Measurements from ENCODE around the gene CPB1. TPM values are rescaled to one million over a fixed set of nuclear protein-coding genes. Genes with fewer than 3 reads are reported as not detected.
"Not testable (repeated sequence)": the region's sequence is repeated elsewhere in the genome, so short reads cannot be mapped to it uniquely, and the experiment has no call there.

Gene CPB1
- total RNA-seq: not detected
- 0 reads per million in 2 donors for total RNA-seq

- no peaks in the 10 kb centered on the region for H3K9me3 ChIP-seq (ENCODE audit: control insufficient read depth, low read length, poor library complexity, severe bottlenecking)
- ATAC-seq: no peak
- Mint-ChIP-seq H3K4me3 (no peak within 1 kb of the TSS), H3K27ac (no peak within 1 kb of the TSS), H3K4me1 (no peaks in the 10 kb centered on the region), H3K36me3 (ENCODE audit: low read depth) (no peaks in the 10 kb centered on the region), H3K27me3 (peaks cover 10% of the 10 kb centered on the region)
- no peak for DNase-seq
Measured at GRCh38 chr3:148827585-148827984, at the start of gene CPB1. Gene CPB1 (plus strand): TSS chr3:148827811. CDS start chr3:148827824, 13 bp downstream.

- Mint-ChIP-seq H3K36me3 (ENCODE audit: low read depth) (no peaks in the 10 kb centered on the region), H3K27ac (no peak overlapping the region)
- no peak for ATAC-seq
Measured at GRCh38 chr3:148778926-148779325, 48.7 kb upstream of the CPB1 start.

GRCh38 chr3:148785026-148785425 lies 42.6 kb upstream of the CPB1 start:
- H3K9me3 ChIP-seq (ENCODE audit: control insufficient read depth, low read length, poor library complexity, severe bottlenecking); H3K4me3 Mint-ChIP-seq; H3K27ac Mint-ChIP-seq; DNase-seq; H3K4me1 Mint-ChIP-seq; H3K27me3 Mint-ChIP-seq; ATAC-seq; H3K36me3 Mint-ChIP-seq (ENCODE audit: low read depth): not testable (repeated sequence)

More at GRCh38 chr3:148778926-148779325, 48.7 kb upstream of the CPB1 start:
- Mint-ChIP-seq H3K4me3 (no peak overlapping the region), H3K4me1 (no peaks in the 10 kb centered on the region), H3K27me3 (no peaks in the 10 kb centered on the region)
- no peak for DNase-seq
- H3K9me3 ChIP-seq (ENCODE audit: control insufficient read depth, low read length, poor library complexity, severe bottlenecking): no peaks in the 10 kb centered on the region

GRCh38 chr3:148786159-148786558 lies 41.5 kb upstream of the CPB1 start:
- not testable (repeated sequence) for H3K4me3 Mint-ChIP-seq; ATAC-seq; H3K27me3 Mint-ChIP-seq; H3K27ac Mint-ChIP-seq; H3K4me1 Mint-ChIP-seq; H3K36me3 Mint-ChIP-seq (ENCODE audit: low read depth); H3K9me3 ChIP-seq (ENCODE audit: control insufficient read depth, low read length, poor library complexity, severe bottlenecking); DNase-seq

- H3K4me3 Mint-ChIP-seq: no peak overlapping the region
- no peak overlapping the region for H3K27ac Mint-ChIP-seq
Measured at GRCh38 chr3:148789146-148789545, 38.5 kb upstream of the CPB1 start.

GRCh38 chr3:148789906-148790305 lies 37.7 kb upstream of the CPB1 start:
- no peak overlapping the region for H3K4me3 Mint-ChIP-seq
- H3K4me1 Mint-ChIP-seq: no peaks in the 10 kb centered on the region
- DNase-seq (no peak), ATAC-seq (no peak)
- H3K27me3 Mint-ChIP-seq: no peaks in the 10 kb centered on the region
- no peaks in the 10 kb centered on the region for H3K36me3 Mint-ChIP-seq (ENCODE audit: low read depth)
- H3K27ac Mint-ChIP-seq: no peak overlapping the region
- no peaks in the 10 kb centered on the region for H3K9me3 ChIP-seq (ENCODE audit: control insufficient read depth, low read length, poor library complexity, severe bottlenecking)

More at GRCh38 chr3:148789146-148789545, 38.5 kb upstream of the CPB1 start:
- no peaks in the 10 kb centered on the region for H3K9me3 ChIP-seq (ENCODE audit: control insufficient read depth, low read length, poor library complexity, severe bottlenecking)
- DNase-seq: no peak
- Mint-ChIP-seq H3K36me3 (ENCODE audit: low read depth) (no peaks in the 10 kb centered on the region), H3K4me1 (no peaks in the 10 kb centered on the region), H3K27me3 (no peaks in the 10 kb centered on the region)
- ATAC-seq: no peak

GRCh38 chr3:148790370-148790769 lies 37.2 kb upstream of the CPB1 start:
- DNase-seq: no peak
- H3K27ac Mint-ChIP-seq: no peak overlapping the region
- no peaks in the 10 kb centered on the region for H3K9me3 ChIP-seq (ENCODE audit: control insufficient read depth, low read length, poor library complexity, severe bottlenecking)
- H3K36me3 Mint-ChIP-seq (ENCODE audit: low read depth): no peaks in the 10 kb centered on the region
- ATAC-seq: no peak
- H3K27me3 Mint-ChIP-seq: no peaks in the 10 kb centered on the region
- H3K4me1 Mint-ChIP-seq: no peaks in the 10 kb centered on the region
- no peak overlapping the region for H3K4me3 Mint-ChIP-seq

GRCh38 chr3:148790851-148791735 lies 36.5 kb upstream of the CPB1 start:
- ATAC-seq: no peak

GRCh38 chr3:148791920-148792319 lies 35.7 kb upstream of the CPB1 start:
- DNase-seq (no peak), ATAC-seq (no peak)
- Mint-ChIP-seq H3K27ac (no peak overlapping the region), H3K27me3 (no peaks in the 10 kb centered on the region), H3K4me1 (no peaks in the 10 kb centered on the region), H3K36me3 (ENCODE audit: low read depth) (no peaks in the 10 kb centered on the region), H3K4me3 (no peak overlapping the region)
- H3K9me3 ChIP-seq (ENCODE audit: control insufficient read depth, low read length, poor library complexity, severe bottlenecking): no peaks in the 10 kb centered on the region

More at GRCh38 chr3:148790851-148791735, 36.5 kb upstream of the CPB1 start:
- H3K4me3 Mint-ChIP-seq: no peak overlapping the region
- no peaks in the 10 kb centered on the region for H3K9me3 ChIP-seq (ENCODE audit: control insufficient read depth, low read length, poor library complexity, severe bottlenecking)
- no peaks in the 10 kb centered on the region for H3K27me3 Mint-ChIP-seq
- no peak for DNase-seq
- H3K4me1 Mint-ChIP-seq: no peaks in the 10 kb centered on the region
- no peak overlapping the region for H3K27ac Mint-ChIP-seq
- H3K36me3 Mint-ChIP-seq (ENCODE audit: low read depth): no peaks in the 10 kb centered on the region

- no peak for ATAC-seq
- Mint-ChIP-seq H3K27me3 (no peaks in the 10 kb centered on the region), H3K4me1 (no peaks in the 10 kb centered on the region), H3K27ac (no peak overlapping the region), H3K36me3 (ENCODE audit: low read depth) (no peaks in the 10 kb centered on the region), H3K4me3 (no peak overlapping the region)
- DNase-seq: no peak
- H3K9me3 ChIP-seq (ENCODE audit: control insufficient read depth, low read length, poor library complexity, severe bottlenecking): no peaks in the 10 kb centered on the region
Measured at GRCh38 chr3:148792516-148792915, 35.1 kb upstream of the CPB1 start.

- no peak for ATAC-seq
- Mint-ChIP-seq H3K4me3 (no peak overlapping the region), H3K27me3 (peaks cover 4% of the 10 kb centered on the region), H3K27ac (no peak overlapping the region), H3K36me3 (ENCODE audit: low read depth) (no peaks in the 10 kb centered on the region), H3K4me1 (no peaks in the 10 kb centered on the region)
- H3K9me3 ChIP-seq (ENCODE audit: control insufficient read depth, low read length, poor library complexity, severe bottlenecking): no peaks in the 10 kb centered on the region
- DNase-seq: no peak
Measured at GRCh38 chr3:148796799-148797198, 30.8 kb upstream of the CPB1 start.

- no peaks in the 10 kb centered on the region for H3K9me3 ChIP-seq (ENCODE audit: control insufficient read depth, low read length, poor library complexity, severe bottlenecking)
- no peak overlapping the region for H3K4me3 Mint-ChIP-seq
- no peak overlapping the region for H3K27ac Mint-ChIP-seq
- ATAC-seq (no peak), DNase-seq (no peak)
- no peaks in the 10 kb centered on the region for H3K36me3 Mint-ChIP-seq (ENCODE audit: low read depth)
- H3K27me3 Mint-ChIP-seq: peaks cover 4% of the 10 kb centered on the region
- H3K4me1 Mint-ChIP-seq: no peaks in the 10 kb centered on the region
Measured at GRCh38 chr3:148797795-148798194, 29.8 kb upstream of the CPB1 start.

GRCh38 chr3:148800414-148800813 lies 27.2 kb upstream of the CPB1 start:
- no peak overlapping the region for H3K27ac Mint-ChIP-seq
- ATAC-seq: no peak
- H3K4me3 Mint-ChIP-seq: no peak overlapping the region
- H3K4me1 Mint-ChIP-seq: no peaks in the 10 kb centered on the region
- no peak for DNase-seq
- peaks cover 10% of the 10 kb centered on the region for H3K27me3 Mint-ChIP-seq
- no peaks in the 10 kb centered on the region for H3K36me3 Mint-ChIP-seq (ENCODE audit: low read depth)
- no peaks in the 10 kb centered on the region for H3K9me3 ChIP-seq (ENCODE audit: control insufficient read depth, low read length, poor library complexity, severe bottlenecking)

GRCh38 chr3:148809835-148810234 lies 17.8 kb upstream of the CPB1 start:
- peaks cover 18% of the 10 kb centered on the region for H3K27me3 Mint-ChIP-seq
- H3K36me3 Mint-ChIP-seq (ENCODE audit: low read depth): no peaks in the 10 kb centered on the region
- no peak overlapping the region for H3K27ac Mint-ChIP-seq
- H3K9me3 ChIP-seq (ENCODE audit: control insufficient read depth, low read length, poor library complexity, severe bottlenecking): no peaks in the 10 kb centered on the region
- ATAC-seq (no peak), DNase-seq (no peak)
- no peaks in the 10 kb centered on the region for H3K4me1 Mint-ChIP-seq
- no peak overlapping the region for H3K4me3 Mint-ChIP-seq

Data from T-helper 17 cell (primary cell).